K562 (cell line): ENCODE results near the gene MAP3K4. TPM values are rescaled to one million over a fixed set of nuclear protein-coding genes. Genes with fewer than 3 reads are reported as not detected.

Experiments used
- ATAC-seq: fragments of 200-7000 bp; cut with Tn5 transposase; 3 replicates; pipeline ENCODE4 v1.9.1; 2020; ENCODE audit warnings: moderate library complexity
- BruUV-seq: library from RNA; stranded (reverse); fragments of 400-500 nt; replicated peaks from 2 replicates; lab custom pipeline; 2021; lab: Mats Ljungman, UMichigan
- CTCF ChIA-PET: fragments of 300-600 bp; formaldehyde crosslinking; extraction: SDS; loops from one replicate; lab custom pipeline; 2021; ENCODE audit warnings: low intra/inter-chr PET ratio; lab: Yijun Ruan, JAX
- POLR2A ChIA-PET: fragments of 300-600, 350-650 bp; sonication (Branson Sonifier 250); formaldehyde crosslinking; extraction: SDS; loops from one replicate; lab custom pipeline; 2021; ENCODE audit warnings: antibody characterized with exemption, inconsistent platforms; lab: Yijun Ruan, JAX
- DNase-seq, 4 experiments: peaks; one replicate each; pipeline versions ENCODE4 v3.0.0 to v3.0.0-alpha.2; 2011 to 2018; ENCODE audit warnings: low spot score in 3 of 4, mixed read lengths in 3 of 4; ENCODE audit errors: extremely low read depth in 1 of 4
- FAIRE-seq: peaks from 2 replicates; lab custom pipeline; 2011; peaks lifted over from hg19 to GRCh38; lab: Jason Lieb, UNC
- H2AFZ ChIP-seq: 2 replicates; pipeline ENCODE4 v1.6.0; 2011; ENCODE audit warnings: low read depth, low read length, control low read depth, inconsistent platforms
- H3K27ac ChIP-seq: fragments of 200-600 bp; 3 replicates; pipeline ENCODE4 v1.8.0; 2011; ENCODE audit warnings: low read depth, mild to moderate bottlenecking, control low read depth, inconsistent platforms, low read length, moderate library complexity, mixed read lengths; ENCODE audit errors: extremely low read depth
- H3K27me3 ChIP-seq, 2 experiments: fragments of 300-600 bp in 1 of 2; 2 replicates in 1 of 2; 3 replicates in 1 of 2; pipeline versions ENCODE4 v1.6.0 to v1.8.0; 2011; ENCODE audit warnings: inconsistent platforms in 2 of 2, low read length in 2 of 2, mild to moderate bottlenecking in 1 of 2, mixed read lengths in 1 of 2, moderate library complexity in 1 of 2; ENCODE audit not compliant: control insufficient read depth in 2 of 2, insufficient read depth in 2 of 2
- H3K36me3 ChIP-seq: fragments of 300-600 bp; 3 replicates; pipeline ENCODE4 v1.8.0; 2011; ENCODE audit warnings: mild to moderate bottlenecking, low read length, inconsistent platforms; ENCODE audit not compliant: control insufficient read depth, insufficient read depth
- H3K4me1 ChIP-seq, 2 experiments: fragments of 200-600 bp in 1 of 2; replicated peaks in 1 of 2; 2 replicates in 1 of 2; 3 replicates in 1 of 2; pipeline versions ENCODE4 v1.5.1 to v1.8.0; 2011; ENCODE audit warnings: inconsistent platforms in 2 of 2, low read length in 2 of 2, mild to moderate bottlenecking in 1 of 2, mixed read lengths in 1 of 2, moderate library complexity in 1 of 2; ENCODE audit not compliant: control insufficient read depth in 2 of 2, insufficient read depth in 2 of 2
- H3K4me2 ChIP-seq: 2 replicates; pipeline ENCODE4 v1.6.1; 2011; ENCODE audit warnings: low read length, control low read depth, inconsistent platforms, mixed read lengths; ENCODE audit not compliant: insufficient read depth
- H3K4me3 ChIP-seq: fragments of 200-600 bp; sonication (generic), shearing (Covaris generic); 2 replicates; pipeline ENCODE4 v1.5.1; 2016; ENCODE audit warnings: control low read depth, inconsistent platforms
- H3K79me2 ChIP-seq: fragments of 200-600 bp; 3 replicates; pipeline ENCODE4 v1.8.0; 2011; ENCODE audit warnings: low read length, inconsistent platforms; ENCODE audit not compliant: control insufficient read depth, insufficient read depth
- H3K9ac ChIP-seq, 2 experiments: 2 replicates each; pipeline versions ENCODE4 v1.6.0 to v1.6.1; 2011; ENCODE audit warnings: low read depth in 2 of 2, low read length in 2 of 2, control low read depth in 1 of 2, inconsistent platforms in 1 of 2, mild to moderate bottlenecking in 1 of 2, mixed read lengths in 1 of 2; ENCODE audit not compliant: insufficient read depth in 1 of 2
- H3K9me1 ChIP-seq: one replicate; pipeline ENCODE4 v1.6.0; 2011; ENCODE audit warnings: inconsistent platforms, mild to moderate bottlenecking, low read length, moderate library complexity; ENCODE audit not compliant: control insufficient read depth, insufficient read depth
- H3K9me3 ChIP-seq: replicated peaks from 2 replicates; pipeline ENCODE4 v1.5.1; 2011; ENCODE audit warnings: low read depth, low read length, inconsistent platforms; ENCODE audit not compliant: control insufficient read depth, insufficient read depth
- H4K20me1 ChIP-seq: replicated peaks from 2 replicates; pipeline ENCODE4 v1.6.1; 2011; ENCODE audit warnings: low read length, inconsistent platforms, mixed read lengths; ENCODE audit not compliant: control insufficient read depth, insufficient read depth
- ATF2 ChIP-seq: sonication (generic); formaldehyde crosslinking; IDR thresholded peaks from 2 replicates; pipeline ENCODE4 v1.8.1; 2022; ENCODE audit warnings: missing genetic modification reagents
- BRF1 ChIP-seq: IDR thresholded peaks from 3 replicates; pipeline ENCODE4 v1.6.1; 2011; ENCODE audit warnings: borderline replicate concordance, mild to moderate bottlenecking; ENCODE audit not compliant: insufficient read length; ENCODE audit errors: extremely low read depth
- ELF2 ChIP-seq: fragments of 250-450 bp; sonication (Bioruptor Pico); IDR thresholded peaks from 2 replicates; pipeline ENCODE4 v1.5.0; 2021; ENCODE audit warnings: mild to moderate bottlenecking
- FOXJ3 ChIP-seq: sonication (generic); formaldehyde crosslinking; IDR thresholded peaks from 2 replicates; pipeline ENCODE4 v1.4.0; 2020; ENCODE audit warnings: mild to moderate bottlenecking, missing genetic modification reagents
- JUND ChIP-seq, 2 experiments: IDR thresholded peaks; 2 replicates in 1 of 2; 3 replicates in 1 of 2; pipeline ENCODE4 v1.6.1; 2011; ENCODE audit warnings: borderline replicate concordance in 2 of 2, low read depth in 2 of 2, low read length in 2 of 2, improper control_type of control experiment in 1 of 2, missing biosample characterization in 1 of 2, missing genetic modification characterization in 1 of 2, missing genetic modification reagents in 1 of 2
- KHSRP ChIP-seq: fragments of 450-650 bp; IDR thresholded peaks from 2 replicates; pipeline ENCODE4 v1.6.1; 2017
- NCOA2 ChIP-seq, 2 experiments: fragments of 450-650 bp; IDR thresholded peaks; 2 replicates each; pipeline ENCODE4 v1.6.1; 2018; ENCODE audit warnings: mild to moderate bottlenecking in 2 of 2, moderate library complexity in 1 of 2; ENCODE audit not compliant: partially characterized antibody in 2 of 2
- NCOA6 ChIP-seq: fragments of 450-650 bp; IDR thresholded peaks from 2 replicates; pipeline ENCODE4 v1.6.1; 2017; ENCODE audit warnings: mild to moderate bottlenecking
- POLR2G ChIP-seq: fragments of 200-400 bp; formaldehyde crosslinking; IDR thresholded peaks from 2 replicates; pipeline ENCODE4 v1.6.1; 2017; ENCODE audit warnings: low read depth, mild to moderate bottlenecking, antibody characterized with exemption, low read length, moderate library complexity
- RBM34 ChIP-seq: fragments of 200-400 bp; formaldehyde crosslinking; IDR thresholded peaks from 2 replicates; pipeline ENCODE4 v1.6.1; 2018; ENCODE audit warnings: low read length, borderline replicate concordance; ENCODE audit not compliant: insufficient read depth
- RBM39 ChIP-seq: fragments of 200-400 bp; formaldehyde crosslinking; optimal IDR thresholded peaks from 2 replicates; pipeline ENCODE3; 2018; ENCODE audit warnings: low read depth, low read length
- ZC3H11A ChIP-seq: IDR thresholded peaks from 2 replicates; pipeline ENCODE4 v1.6.1; 2012; ENCODE audit warnings: low read depth, low read length, improper control_type of control experiment
- ZFP36 ChIP-seq: fragments of 150-350 bp; IDR thresholded peaks from 2 replicates; pipeline ENCODE4 v1.6.1; 2018; ENCODE audit warnings: low read length, low read depth; ENCODE audit not compliant: partially characterized antibody
- ZNF239 ChIP-seq: fragments of 250-450 bp; sonication (Bioruptor Pico); IDR thresholded peaks from 2 replicates; pipeline ENCODE4 v1.4.0; 2020; ENCODE audit warnings: mild to moderate bottlenecking
- ZNF311 ChIP-seq: fragments of 250-450 bp; sonication (Bioruptor Pico); IDR thresholded peaks from 2 replicates; pipeline ENCODE4 v1.4.0; 2020; ENCODE audit warnings: mild to moderate bottlenecking, moderate library complexity
- WGBS: fragments of 100-300 bp; shearing (Covaris generic); methylation state at CpG from one replicate; pipeline ENCODE4 v1.1.6; 2016; ENCODE audit warnings: low coverage, mixed read lengths; ENCODE audit not compliant: insufficient coverage; ENCODE audit errors: missing lambda C conversion rate; 5-methylcytosine and 5-hydroxymethylcytosine counted together
- in situ Hi-C: fragments of 300-500 bp; cut with MboI; formaldehyde crosslinking; loops from 4 replicates; pipeline ENCODE4 v1.15.0; 2018; ENCODE audit warnings: inconsistent platforms, mixed read lengths
- intact Hi-C: fragments of 100-400 bp; cut with micrococcal nuclease; formaldehyde crosslinking; loops from 2 replicates; pipeline ENCODE4 v1.14.2; 2022
- polyA plus RNA-seq, 8 experiments: library from polyadenylated mRNA; depleted of rRNA in 4 of 8; stranded (reverse) in 5 of 8; unstranded in 3 of 8; fragments of >200 nt; fragmentation: Nextera tagmentation in 2 of 8; fragmentation: Illumina TruSeq in 1 of 8; extraction: Ambion mirVana in 2 of 8; extraction: Trizol in 1 of 8; gene quantifications; 2 replicates each; pipeline versions ENCODE4 v1.2.1 to v1.2.3, GENCODE V29; 2011 to 2014; ENCODE audit warnings: inconsistent platforms in 1 of 8, missing spikeins in 1 of 8
- total RNA-seq, 7 experiments: library from RNA; depleted of rRNA in 6 of 7; stranded (reverse); fragments of >200 nt in 6 of 7; fragmentation: Illumina TruSeq in 2 of 7; extraction: Trizol in 2 of 7; gene quantifications; 2 replicates each; pipeline versions ENCODE4 v1.2.1 to v1.2.3, GENCODE V29; 2011 to 2021; ENCODE audit warnings: low replicate concordance in 1 of 7
- TF ChIP-seq, protein P1 (sequence below): fragments of 450-650 bp; formaldehyde crosslinking; IDR thresholded peaks from 2 replicates; pipeline ENCODE4 v1.4.0; 2020; ENCODE audit warnings: mild to moderate bottlenecking
- TF ChIP-seq, protein P2 (sequence below): IDR thresholded peaks from 2 replicates; pipeline ENCODE4 v1.6.1; 2016; ENCODE audit warnings: missing genetic modification characterization, missing compliant biosample characterization

MAP3K4 gene
- total and polyA plus RNA-seq, 9 of the 15 experiments (the other 6 are each of a cell fraction or from before 2014, with no cell fraction given) = 21.0 to 77.2 (median 48.9) TPM

GRCh38 chr6:161151660-161152526 lies 160.3 kb downstream of the MAP3K4 start:
- BruUV-seq = no TSS peak
- peaks cover 0 to 5% of the 10 kb centered on the region in 2 experiments; a peak in 1 of 5 replicates for H3K27me3 ChIP-seq
- intact Hi-C loops = loop anchor here (5.0 kb wide), 3 partner anchors 115 to 420 kb away; no protein-coding TSS in a partner anchor
- H2AFZ ChIP-seq = no peak overlapping the region
- no peaks in the 10 kb centered on the region for H4K20me1 ChIP-seq
- H3K4me3 ChIP-seq = no peak overlapping the region
- in situ Hi-C loops = no loop called here
- DNase-seq (no peak), FAIRE-seq (no peak), ATAC-seq (no peak)
- ChIA-PET POLR2A (interaction anchor here (0.9 to 1.6 kb wide), 5 partner anchors 10 to 246 kb away, joined by 4 to 8 read pairs (median 5); no protein-coding TSS in a partner anchor), CTCF (interaction anchor here (0.6 to 0.9 kb wide), 2 partner anchors 219 to 222 kb away, joined by 3 to 6 read pairs; no protein-coding TSS in a partner anchor)
- no peaks in the 10 kb centered on the region for H3K9me3 ChIP-seq
- no peaks in the 10 kb centered on the region; the same call in 2 of the 3 replicates for H3K36me3 ChIP-seq
- H3K27ac ChIP-seq = no peak overlapping the region
- no peaks in the 10 kb centered on the region for H3K9me1 ChIP-seq
- peak overlapping the region in 1 of 2 experiments; percentile 38; a peak in 2 of 4 replicates for H3K9ac ChIP-seq
- peaks cover 12 to 40% of the 10 kb centered on the region in 2 experiments; a peak in 4 of 5 replicates for H3K4me1 ChIP-seq
- 66% methylated on average over 19 of the region's 19 CpGs for WGBS
- no peak overlapping the region for H3K4me2 ChIP-seq
- no peaks in the 10 kb centered on the region for H3K79me2 ChIP-seq
- TF ChIP-seq NCOA6 (no peak), RBM39 (no peak), BRF1 (no peak), ZNF239 (no peak), RBM34 (no peak), ATF2 (CRISPR knock-in tag) (no peak), ZC3H11A (no peak), JUND (IDR thresholded peaks at IDR 0.05; ENCODE audit: borderline replicate concordance, low read depth, low read length) (no peak), JUND (tag; IDR thresholded peaks at IDR 0.05; ENCODE audit: borderline replicate concordance, low read depth, low read length) (no peak), ELF2 (CRISPR knock-in tag) (no peak), KHSRP (no peak), ZNF311 (CRISPR knock-in tag) (no peak), ZFP36 (peak; percentile 43), POLR2G (peak; percentile 7; the same call in 1 of the 2 replicates), FOXJ3 (CRISPR knock-in tag) (no peak), NCOA2 (IDR thresholded peaks at IDR 0.05; ENCODE audit: partially characterized antibody in 2 of 2) (no peak)
- TF ChIP-seq, protein P1, sequence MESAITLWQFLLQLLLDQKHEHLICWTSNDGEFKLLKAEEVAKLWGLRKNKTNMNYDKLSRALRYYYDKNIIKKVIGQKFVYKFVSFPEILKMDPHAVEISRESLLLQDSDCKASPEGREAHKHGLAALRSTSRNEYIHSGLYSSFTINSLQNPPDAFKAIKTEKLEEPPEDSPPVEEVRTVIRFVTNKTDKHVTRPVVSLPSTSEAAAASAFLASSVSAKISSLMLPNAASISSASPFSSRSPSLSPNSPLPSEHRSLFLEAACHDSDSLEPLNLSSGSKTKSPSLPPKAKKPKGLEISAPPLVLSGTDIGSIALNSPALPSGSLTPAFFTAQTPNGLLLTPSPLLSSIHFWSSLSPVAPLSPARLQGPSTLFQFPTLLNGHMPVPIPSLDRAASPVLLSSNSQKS (CRISPR knock-in tag) = no peak
- TF ChIP-seq, protein P2, sequence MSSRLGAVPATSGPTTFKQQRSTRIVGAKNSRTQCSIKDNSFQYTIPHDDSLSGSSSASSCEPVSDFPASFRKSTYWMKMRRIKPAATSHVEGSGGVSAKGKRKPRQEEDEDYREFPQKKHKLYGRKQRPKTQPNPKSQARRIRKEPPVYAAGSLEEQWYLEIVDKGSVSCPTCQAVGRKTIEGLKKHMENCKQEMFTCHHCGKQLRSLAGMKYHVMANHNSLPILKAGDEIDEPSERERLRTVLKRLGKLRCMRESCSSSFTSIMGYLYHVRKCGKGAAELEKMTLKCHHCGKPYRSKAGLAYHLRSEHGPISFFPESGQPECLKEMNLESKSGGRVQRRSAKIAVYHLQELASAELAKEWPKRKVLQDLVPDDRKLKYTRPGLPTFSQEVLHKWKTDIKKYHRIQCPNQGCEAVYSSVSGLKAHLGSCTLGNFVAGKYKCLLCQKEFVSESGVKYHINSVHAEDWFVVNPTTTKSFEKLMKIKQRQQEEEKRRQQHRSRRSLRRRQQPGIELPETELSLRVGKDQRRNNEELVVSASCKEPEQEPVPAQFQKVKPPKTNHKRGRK (tag) = no peak
